HS-27A (cell line): ENCODE measurements around the gene MTF2.

Source experiments
- DNase-seq: peaks from one replicate; pipeline ENCODE4 v3.0.0-alpha.2; 2012; ENCODE audit warnings: low read depth, missing footprints

Gene MTF2

GRCh38 chr1:93083979-93084378 lies 4.9 kb downstream of the MTF2 start:
- DNase-seq: no peak

- no peak for DNase-seq
Measured at GRCh38 chr1:93087532-93087931, 8.4 kb downstream of the MTF2 start.

GRCh38 chr1:93093332-93094006 lies 14.4 kb downstream of the MTF2 start:
- DNase-seq: no peak

- no peak for DNase-seq
Measured at GRCh38 chr1:93095804-93096585, 16.9 kb downstream of the MTF2 start.

DNA sequence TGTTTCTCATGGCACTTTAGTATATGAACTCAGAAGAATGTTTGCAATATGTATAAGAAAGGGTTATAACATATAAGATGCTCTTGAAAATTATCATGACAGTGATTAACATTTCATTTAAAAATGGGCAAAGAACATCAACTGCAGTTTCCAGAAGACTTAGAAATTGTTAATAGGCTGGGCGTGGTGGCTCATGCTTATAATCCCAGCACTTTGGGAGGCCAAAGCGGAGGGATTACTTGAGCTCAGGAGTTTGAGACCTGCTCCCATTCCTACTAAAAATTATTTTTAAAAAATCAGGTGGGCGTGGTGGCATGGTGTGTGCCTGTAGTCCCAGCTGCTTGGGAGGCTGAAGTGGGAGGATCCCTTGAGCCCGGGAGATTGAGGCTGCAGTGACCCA lies 23.1 kb downstream of the MTF2 start:
- no peak for DNase-seq

DNA sequence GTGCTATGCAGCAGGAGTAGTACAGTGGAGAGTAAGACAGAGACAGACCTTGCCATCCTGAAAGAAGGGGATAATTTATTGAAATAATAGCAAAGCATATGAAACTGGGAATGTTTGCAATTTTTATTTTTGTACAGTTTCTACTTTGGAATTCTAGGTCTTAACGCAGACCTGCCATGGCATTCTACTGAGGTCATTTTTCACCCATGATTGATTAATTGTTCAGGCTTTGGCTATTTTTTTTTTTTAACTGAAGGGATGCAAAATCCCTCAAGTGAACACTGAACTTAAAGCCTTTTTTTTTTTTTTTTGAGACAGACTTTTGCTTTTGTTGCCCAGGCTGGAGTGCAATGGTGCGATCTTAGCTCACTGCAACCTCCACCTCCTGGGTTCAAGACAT lies 27.1 kb downstream of the MTF2 start:
- DNase-seq: no peak

- DNase-seq: no peak
Measured at GRCh38 chr1:93107395-93107794, 28.3 kb downstream of the MTF2 start.

DNA sequence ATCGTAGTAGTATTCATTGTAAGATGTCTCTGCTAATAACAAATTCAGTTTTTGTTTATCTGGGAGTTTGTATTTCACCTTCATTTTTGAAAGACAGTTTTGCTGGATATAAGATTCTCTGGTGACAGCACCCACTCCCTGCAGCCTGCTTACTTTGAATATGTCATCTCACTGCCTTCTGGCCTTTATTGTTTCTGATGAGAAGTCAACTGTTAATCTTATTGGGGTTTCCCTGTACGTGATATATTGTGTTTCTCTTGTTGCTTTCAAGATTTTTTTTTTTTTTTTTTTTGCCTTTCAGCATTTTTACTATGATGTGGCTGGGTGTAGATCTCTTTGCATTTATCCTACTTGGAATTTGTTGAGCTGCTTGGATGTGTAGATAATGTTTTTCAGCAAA lies 29.3 kb downstream of the MTF2 start:
- DNase-seq: no peak

DNA sequence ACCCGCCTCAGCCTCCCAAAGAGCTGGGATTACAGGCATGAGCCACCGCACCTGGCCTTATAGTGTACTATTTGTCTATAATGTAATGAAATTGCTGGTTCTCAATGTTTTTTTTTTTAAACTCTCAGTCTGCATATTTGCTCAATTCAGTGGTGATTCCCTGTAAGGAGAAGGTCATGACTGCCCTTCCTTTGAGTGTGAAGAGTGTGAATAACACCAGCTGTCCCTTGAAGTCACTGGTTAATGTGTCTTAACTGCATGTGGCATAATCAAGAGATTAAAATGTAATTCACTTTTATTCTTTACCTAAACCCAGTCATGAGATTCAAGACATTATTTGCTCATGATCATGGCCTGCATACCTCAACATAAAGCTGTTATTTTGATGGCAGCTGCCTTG lies 30.5 kb downstream of the MTF2 start:
- DNase-seq: no peak

GRCh38 chr1:93111065-93111464 lies 32.0 kb downstream of the MTF2 start:
- DNase-seq: no peak

- DNase-seq: no peak
Measured at GRCh38 chr1:93111561-93111960, 32.5 kb downstream of the MTF2 start.

- no peak for DNase-seq
Measured at GRCh38 chr1:93113127-93113526, 34.0 kb downstream of the MTF2 start.

DNA sequence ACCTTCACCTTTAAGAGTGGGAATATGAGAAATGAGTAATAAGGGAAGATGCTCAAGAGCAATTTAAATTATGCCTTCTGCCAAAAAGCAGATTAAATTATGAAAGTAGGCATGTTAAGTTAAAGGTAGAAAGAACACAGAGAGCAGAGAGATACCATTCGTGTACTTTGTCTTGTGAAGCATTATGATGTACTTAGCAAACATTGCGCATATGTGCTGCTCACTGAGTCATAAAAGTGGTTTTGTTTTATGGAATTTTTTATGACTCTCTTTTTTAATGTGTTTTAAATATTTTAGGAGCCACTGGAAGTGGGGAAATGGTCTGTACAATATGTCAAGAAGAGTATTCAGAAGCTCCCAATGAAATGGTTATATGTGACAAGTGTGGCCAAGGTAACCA lies 35.3 kb downstream of the MTF2 start:
- no peak for DNase-seq

DNA sequence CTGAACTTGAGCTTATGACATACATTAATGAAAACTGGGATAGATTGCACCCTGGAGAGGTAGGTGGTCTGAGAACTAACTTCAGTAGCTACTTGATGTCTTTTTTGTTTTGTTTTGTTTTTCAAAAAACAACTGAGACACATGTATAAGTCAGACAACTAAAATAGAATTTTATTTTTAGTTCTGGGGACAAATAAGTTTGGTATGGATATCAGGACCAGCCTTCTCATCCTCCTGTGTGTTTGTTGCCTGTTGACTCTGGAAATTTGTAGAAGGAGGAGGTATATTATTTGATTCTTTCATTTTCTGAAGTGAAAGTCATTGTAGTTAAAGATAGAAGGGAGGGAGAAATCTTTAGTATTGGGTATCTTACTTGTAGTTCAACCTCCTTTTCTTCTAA lies 41.5 kb downstream of the MTF2 start:
- no peak for DNase-seq

DNA sequence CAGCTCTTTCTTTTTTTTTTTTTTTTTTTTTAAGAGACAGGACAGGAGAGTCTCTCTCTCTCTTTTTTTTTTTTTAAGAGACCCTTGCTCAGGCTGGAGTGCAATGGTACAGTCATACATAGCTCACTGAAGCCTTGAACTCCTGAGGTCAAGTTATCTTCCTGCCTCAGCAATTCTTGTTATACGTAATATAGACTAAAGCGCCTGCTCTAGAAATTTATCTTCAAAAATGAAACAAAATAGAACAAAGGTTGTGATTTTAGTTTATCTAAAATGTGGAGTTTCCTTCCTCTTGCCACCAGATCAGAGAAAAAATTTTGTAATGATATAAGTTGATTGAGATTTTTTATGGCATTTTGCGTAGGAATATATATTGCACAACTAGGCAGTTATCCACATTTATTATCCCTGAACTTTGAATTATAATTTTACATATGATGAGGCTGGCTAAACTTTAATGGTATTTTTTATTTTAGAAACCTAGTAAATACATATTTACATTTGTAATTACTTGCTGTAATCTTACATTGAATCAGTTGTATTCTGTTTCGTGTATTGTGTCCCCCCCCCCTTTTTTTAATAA lies 44.2 kb downstream of the MTF2 start:
- DNase-seq: no peak

- no peak for DNase-seq
Measured at GRCh38 chr1:93124556-93125355, 45.7 kb downstream of the MTF2 start.

DNA sequence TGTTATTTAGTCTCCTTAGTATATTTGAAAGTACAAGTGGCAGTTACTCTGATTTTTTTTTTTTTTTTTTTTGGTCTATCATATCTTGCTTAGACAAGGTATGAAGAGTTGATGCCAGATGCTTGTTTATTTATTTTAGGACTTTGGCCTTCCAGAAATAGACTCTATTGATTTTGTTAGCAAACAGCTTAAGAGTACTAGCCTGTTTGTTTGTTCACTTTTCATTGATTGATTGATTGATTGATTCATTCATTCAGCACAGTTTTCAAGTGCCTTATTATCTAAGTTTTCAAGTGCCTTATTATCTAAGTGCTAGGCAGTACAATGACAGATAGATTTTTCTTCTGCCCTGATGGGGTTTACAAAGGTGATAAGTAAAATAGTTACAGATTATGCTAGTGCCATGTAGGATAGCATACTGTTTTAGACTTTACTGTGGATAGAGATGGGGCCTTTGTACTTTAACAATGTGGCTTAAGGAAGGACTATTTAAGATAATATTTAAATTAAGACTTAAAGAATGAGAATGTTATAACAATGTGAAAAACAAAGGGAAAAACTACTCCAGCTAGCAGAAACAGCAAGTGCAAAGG lies 50.5 kb downstream of the MTF2 start:
- DNase-seq: no peak

GRCh38 chr1:93132638-93133037 lies 53.6 kb downstream of the MTF2 start:
- no peak for DNase-seq

DNA sequence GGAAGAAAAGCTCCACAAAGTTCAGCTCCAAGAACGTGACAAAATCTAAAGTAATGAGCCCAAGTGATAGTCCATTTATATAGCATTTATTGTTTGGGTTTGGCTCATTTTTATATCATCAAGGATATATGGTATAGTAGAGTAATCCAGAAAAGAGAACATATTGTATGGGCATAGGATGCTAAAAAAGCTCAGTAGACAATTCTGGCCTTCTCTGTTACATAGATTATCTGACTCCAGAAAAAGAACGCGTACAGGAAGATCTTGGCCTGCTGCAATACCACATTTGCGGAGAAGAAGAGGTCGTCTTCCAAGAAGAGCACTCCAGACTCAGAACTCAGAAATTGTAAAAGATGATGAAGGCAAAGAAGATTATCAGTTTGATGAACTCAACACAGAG lies 57.4 kb downstream of the MTF2 start:
- DNase-seq: no peak

DNA sequence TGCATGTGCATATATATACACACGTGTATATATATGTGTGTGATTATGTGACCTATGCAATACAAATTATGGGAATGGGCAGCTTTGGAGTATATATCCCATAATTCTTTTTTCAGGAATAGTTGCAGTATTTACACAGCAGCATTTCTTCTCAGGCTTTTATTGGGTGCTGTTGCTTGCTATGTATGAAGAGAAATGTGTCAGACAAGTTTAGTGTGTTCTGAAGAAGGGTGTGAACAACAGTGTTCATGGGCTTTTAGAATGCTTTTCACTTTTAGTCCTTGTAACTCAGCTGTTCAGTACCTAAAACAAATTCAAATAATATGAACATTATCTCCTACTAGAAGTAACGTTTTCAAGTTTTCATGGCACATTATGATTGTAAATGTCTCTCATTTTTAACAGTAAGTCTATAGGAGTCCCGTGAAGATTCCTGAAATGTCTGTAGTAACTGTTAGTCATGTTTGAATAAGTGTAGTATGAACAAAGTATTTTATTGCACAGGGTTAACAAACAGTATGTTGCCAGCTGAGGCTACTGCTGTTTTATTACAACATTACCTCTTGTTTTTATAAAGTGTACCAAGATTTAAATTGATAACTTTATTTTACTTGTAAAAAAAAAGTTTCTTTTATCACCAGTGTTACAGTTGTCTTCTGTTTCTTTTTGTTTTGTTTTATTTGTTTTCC lies 58.7 kb downstream of the MTF2 start:
- DNase-seq: no peak

- no peak for DNase-seq
Measured at GRCh38 chr1:93140106-93140505, 61.0 kb downstream of the MTF2 start.

GRCh38 chr1:93142161-93142560 lies 63.1 kb downstream of the MTF2 start:
- DNase-seq: no peak
